Stimulated activated naive CD8-positive, alpha-beta T cell treated with anti-CD3 and anti-CD28 coated beads, Interleukin-15, Interleukin-2, amounts not matched to agents 100 ng/mL and 50 ng/mL, for 24 hours (primary cell): ENCODE results near the gene MAML3.

ENCODE experiments used
- H3K27ac Mint-ChIP-seq: one replicate; pipeline ENCODE4 v1.8.0; 2021; ENCODE audit warnings: mild to moderate bottlenecking, mixed read lengths
- H3K27me3 Mint-ChIP-seq: one replicate; pipeline ENCODE4 v1.8.0; 2021; ENCODE audit warnings: mixed read lengths
- H3K36me3 Mint-ChIP-seq: one replicate; pipeline ENCODE4 v1.8.0; 2021; ENCODE audit warnings: low read depth, mixed read lengths
- H3K4me1 Mint-ChIP-seq: one replicate; pipeline ENCODE4 v1.8.0; 2021; ENCODE audit warnings: low read depth, mixed read lengths
- H3K4me3 Mint-ChIP-seq: one replicate; pipeline ENCODE4 v1.8.0; 2021; ENCODE audit warnings: mild to moderate bottlenecking, mixed read lengths
- H3K9me3 Mint-ChIP-seq: one replicate; pipeline ENCODE4 v1.8.0; 2021; ENCODE audit warnings: mixed read lengths

The MAML3 gene

GRCh38 chr4:140047786-140048185 is 106.2 kb downstream of the MAML3 start:
- peaks cover 3% of the 10 kb centered on the region for H3K27me3 Mint-ChIP-seq
- no peaks in the 10 kb centered on the region for H3K9me3 Mint-ChIP-seq
- no peak overlapping the region for H3K4me3 Mint-ChIP-seq
- no peaks in the 10 kb centered on the region for H3K36me3 Mint-ChIP-seq
- no peak overlapping the region for H3K27ac Mint-ChIP-seq
- peaks cover 45% of the 10 kb centered on the region for H3K4me1 Mint-ChIP-seq

GRCh38 chr4:140047017-140047640 is 106.9 kb downstream of the MAML3 start:
- H3K27me3 Mint-ChIP-seq = peaks cover 3% of the 10 kb centered on the region
- no peaks in the 10 kb centered on the region for H3K36me3 Mint-ChIP-seq
- no peak overlapping the region for H3K4me3 Mint-ChIP-seq
- peaks cover 47% of the 10 kb centered on the region for H3K4me1 Mint-ChIP-seq
- no peak overlapping the region for H3K27ac Mint-ChIP-seq
- H3K9me3 Mint-ChIP-seq = no peaks in the 10 kb centered on the region

GRCh38 chr4:140046543-140046942 is 107.4 kb downstream of the MAML3 start:
- Mint-ChIP-seq H3K9me3 (no peaks in the 10 kb centered on the region), H3K27ac (no peak overlapping the region), H3K36me3 (no peaks in the 10 kb centered on the region), H3K27me3 (peaks cover 3% of the 10 kb centered on the region), H3K4me3 (no peak overlapping the region), H3K4me1 (peaks cover 42% of the 10 kb centered on the region)

- H3K4me1 Mint-ChIP-seq = peaks cover 42% of the 10 kb centered on the region
- H3K9me3 Mint-ChIP-seq = no peaks in the 10 kb centered on the region
- H3K4me3 Mint-ChIP-seq = no peak overlapping the region
- H3K36me3 Mint-ChIP-seq = no peaks in the 10 kb centered on the region
- H3K27me3 Mint-ChIP-seq = peaks cover 3% of the 10 kb centered on the region
- no peak overlapping the region for H3K27ac Mint-ChIP-seq
Measured at GRCh38 chr4:140046016-140046415, 108.0 kb downstream of the MAML3 start.

DNA sequence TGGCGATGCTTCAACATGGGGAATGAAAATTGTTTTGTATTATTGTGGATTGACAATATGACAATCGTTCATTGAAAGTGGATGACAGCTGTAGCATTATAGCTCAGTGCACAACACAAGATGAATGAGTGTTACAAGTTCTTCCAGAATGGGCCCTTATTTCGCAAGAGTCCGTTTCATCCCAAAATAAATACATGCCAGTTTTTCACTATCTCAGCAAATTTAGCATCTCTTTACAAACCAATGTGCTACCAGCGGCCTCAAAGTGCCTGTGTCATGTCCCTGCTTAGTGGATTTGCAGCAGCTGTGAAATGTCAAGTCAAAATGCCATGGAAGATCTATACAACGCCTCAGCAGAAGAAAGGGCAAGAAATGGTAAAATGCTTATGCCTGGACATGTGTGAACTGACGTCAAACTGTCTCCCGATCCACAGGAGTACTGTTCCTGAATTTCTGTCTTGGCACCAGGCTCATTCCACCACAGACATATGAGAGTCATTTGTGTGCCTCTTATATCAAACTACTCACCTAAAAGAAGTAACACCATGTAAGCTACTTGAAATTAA is 109.6 kb downstream of the MAML3 start:
- Mint-ChIP-seq H3K4me3 (no peak overlapping the region), H3K9me3 (no peaks in the 10 kb centered on the region), H3K36me3 (no peaks in the 10 kb centered on the region), H3K27me3 (peaks cover 3% of the 10 kb centered on the region), H3K27ac (no peak overlapping the region), H3K4me1 (peaks cover 28% of the 10 kb centered on the region)

DNA sequence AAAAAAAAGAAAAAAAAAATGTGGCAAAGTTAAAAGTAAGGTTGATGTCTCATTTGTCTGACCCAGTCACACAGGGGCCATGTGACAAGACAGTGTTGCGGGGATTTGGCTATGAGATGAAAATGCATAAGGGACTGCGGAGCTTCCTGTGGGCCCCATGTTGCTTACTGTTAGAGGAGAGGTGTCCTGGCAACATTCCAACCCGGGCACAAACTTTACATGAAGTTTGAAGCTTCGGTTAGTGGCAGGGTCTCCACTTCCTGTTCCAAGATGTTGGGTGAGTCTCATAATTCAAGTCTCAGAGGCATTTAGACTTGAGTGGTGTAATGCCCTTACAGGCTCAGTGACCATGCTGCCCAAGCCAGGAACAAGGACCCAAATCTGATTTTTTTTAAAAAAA is 111.3 kb downstream of the MAML3 start:
- H3K27me3 Mint-ChIP-seq = no peaks in the 10 kb centered on the region
- no peak overlapping the region for H3K27ac Mint-ChIP-seq
- peaks cover 18% of the 10 kb centered on the region for H3K4me1 Mint-ChIP-seq
- H3K36me3 Mint-ChIP-seq = no peaks in the 10 kb centered on the region
- no peak overlapping the region for H3K4me3 Mint-ChIP-seq
- no peaks in the 10 kb centered on the region for H3K9me3 Mint-ChIP-seq

DNA sequence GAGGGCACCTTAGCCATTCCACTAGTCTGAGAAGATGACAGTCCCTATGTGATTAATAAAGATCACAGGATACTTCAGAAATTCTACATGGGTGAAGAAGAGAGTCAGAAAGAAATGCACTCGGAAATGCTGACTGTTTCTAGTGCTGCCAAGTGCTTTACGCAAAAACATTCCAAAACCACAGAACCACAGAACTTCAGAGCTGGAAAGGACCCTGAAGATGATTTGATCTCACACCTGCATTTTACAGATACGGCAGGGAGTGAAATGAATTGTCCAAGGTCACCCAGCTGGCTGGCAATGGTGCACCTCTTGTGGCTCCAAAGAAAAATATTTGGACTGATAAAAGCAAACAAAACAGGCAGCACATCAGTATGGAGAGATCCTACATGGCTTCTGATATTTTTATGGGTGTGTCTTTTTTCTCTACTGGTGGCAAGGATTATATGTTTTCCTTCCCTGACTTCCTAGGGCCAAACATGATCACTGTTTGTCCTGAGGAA is 115.9 kb downstream of the MAML3 start:
- Mint-ChIP-seq H3K36me3 (no peaks in the 10 kb centered on the region), H3K4me3 (no peak overlapping the region), H3K27ac (no peak overlapping the region), H3K27me3 (no peaks in the 10 kb centered on the region), H3K9me3 (no peaks in the 10 kb centered on the region), H3K4me1 (peaks cover 13% of the 10 kb centered on the region)

- no peak overlapping the region for H3K27ac Mint-ChIP-seq
- H3K9me3 Mint-ChIP-seq = no peaks in the 10 kb centered on the region
- H3K4me1 Mint-ChIP-seq = peaks cover 10% of the 10 kb centered on the region
- no peaks in the 10 kb centered on the region for H3K36me3 Mint-ChIP-seq
- H3K27me3 Mint-ChIP-seq = no peaks in the 10 kb centered on the region
- H3K4me3 Mint-ChIP-seq = no peak overlapping the region
Measured at GRCh38 chr4:140037353-140038030, 116.5 kb downstream of the MAML3 start.

GRCh38 chr4:140031706-140032105 is 122.3 kb downstream of the MAML3 start:
- Mint-ChIP-seq H3K27ac (no peak overlapping the region), H3K4me3 (no peak overlapping the region), H3K4me1 (no peaks in the 10 kb centered on the region), H3K27me3 (peaks cover 18% of the 10 kb centered on the region), H3K36me3 (no peaks in the 10 kb centered on the region), H3K9me3 (no peaks in the 10 kb centered on the region)

GRCh38 chr4:140031061-140031460 is 122.9 kb downstream of the MAML3 start:
- Mint-ChIP-seq H3K9me3 (no peaks in the 10 kb centered on the region), H3K4me3 (no peak overlapping the region), H3K27ac (no peak overlapping the region), H3K27me3 (peaks cover 18% of the 10 kb centered on the region), H3K36me3 (no peaks in the 10 kb centered on the region), H3K4me1 (no peaks in the 10 kb centered on the region)

DNA sequence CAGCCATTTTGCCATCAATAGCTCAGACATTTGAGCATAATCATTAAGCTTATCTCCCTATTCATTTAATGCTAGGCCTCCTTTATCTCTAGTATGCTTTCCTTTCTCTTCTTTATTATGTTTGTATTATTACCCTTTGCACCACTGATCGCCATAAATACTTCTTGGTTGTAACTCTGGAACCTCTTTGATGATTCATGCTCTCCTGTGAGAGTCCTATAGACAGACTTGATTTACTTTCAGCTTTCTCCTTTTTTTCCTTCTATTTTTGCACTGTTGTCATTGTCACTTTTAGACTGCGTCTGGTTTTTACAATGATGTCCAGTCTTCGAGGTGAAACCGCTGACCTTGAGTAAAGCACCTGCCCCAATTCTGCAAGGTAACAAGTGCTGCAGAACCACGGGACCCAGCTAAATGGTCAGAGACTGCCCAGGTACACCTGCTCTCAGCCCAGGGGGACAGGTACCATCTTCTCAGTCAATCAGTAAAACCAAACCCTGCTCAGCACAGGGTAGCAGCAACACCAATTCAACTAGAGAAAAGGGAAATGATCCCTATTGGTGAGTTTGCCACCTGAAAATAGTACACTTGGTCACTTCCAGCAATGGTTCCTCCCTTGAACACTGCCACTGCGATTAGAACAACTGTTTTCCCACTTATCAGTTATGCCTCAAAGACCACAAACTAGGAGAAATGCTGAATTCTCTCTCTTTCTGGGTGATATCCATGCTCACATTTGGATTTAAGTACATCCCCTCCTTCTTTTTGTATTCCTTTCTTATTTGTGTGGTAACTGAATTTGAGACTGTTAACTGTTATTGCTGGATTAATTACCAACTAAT is 125.1 kb downstream of the MAML3 start:
- no peaks in the 10 kb centered on the region for H3K9me3 Mint-ChIP-seq
- peaks cover 18% of the 10 kb centered on the region for H3K27me3 Mint-ChIP-seq
- no peaks in the 10 kb centered on the region for H3K4me1 Mint-ChIP-seq
- H3K4me3 Mint-ChIP-seq = no peak overlapping the region
- no peaks in the 10 kb centered on the region for H3K36me3 Mint-ChIP-seq
- H3K27ac Mint-ChIP-seq = no peak overlapping the region

- Mint-ChIP-seq H3K36me3 (no peaks in the 10 kb centered on the region), H3K4me1 (no peaks in the 10 kb centered on the region), H3K9me3 (no peaks in the 10 kb centered on the region), H3K27ac (no peak overlapping the region), H3K27me3 (peaks cover 18% of the 10 kb centered on the region), H3K4me3 (no peak overlapping the region)
Measured at GRCh38 chr4:140028101-140028500, 125.9 kb downstream of the MAML3 start.

- H3K4me1 Mint-ChIP-seq = no peaks in the 10 kb centered on the region
- peaks cover 18% of the 10 kb centered on the region for H3K27me3 Mint-ChIP-seq
- H3K4me3 Mint-ChIP-seq = no peak overlapping the region
- H3K36me3 Mint-ChIP-seq = no peaks in the 10 kb centered on the region
- no peaks in the 10 kb centered on the region for H3K9me3 Mint-ChIP-seq
- H3K27ac Mint-ChIP-seq = no peak overlapping the region
Measured at GRCh38 chr4:140027101-140027500, 126.9 kb downstream of the MAML3 start.

- H3K4me1 Mint-ChIP-seq = no peaks in the 10 kb centered on the region
- H3K36me3 Mint-ChIP-seq = no peaks in the 10 kb centered on the region
- peaks cover 16% of the 10 kb centered on the region for H3K27me3 Mint-ChIP-seq
- H3K9me3 Mint-ChIP-seq = no peaks in the 10 kb centered on the region
- H3K4me3 Mint-ChIP-seq = no peak overlapping the region
- H3K27ac Mint-ChIP-seq = no peak overlapping the region
Measured at GRCh38 chr4:140025470-140025869, 128.5 kb downstream of the MAML3 start.
